Activated gamma-delta T cell treated with Interleukin-2 at 50 U/mL for 16 hours (primary cell): ENCODE results near the gene SPECC1.
"Not testable (repeated sequence)": the region's sequence is repeated elsewhere in the genome, so short reads cannot be mapped to it uniquely, and the experiment has no call there.

ENCODE experiments used
- DNase-seq: peaks from one replicate; pipeline ENCODE4 v3.0.0-alpha.2; 2020

Gene SPECC1

DNA sequence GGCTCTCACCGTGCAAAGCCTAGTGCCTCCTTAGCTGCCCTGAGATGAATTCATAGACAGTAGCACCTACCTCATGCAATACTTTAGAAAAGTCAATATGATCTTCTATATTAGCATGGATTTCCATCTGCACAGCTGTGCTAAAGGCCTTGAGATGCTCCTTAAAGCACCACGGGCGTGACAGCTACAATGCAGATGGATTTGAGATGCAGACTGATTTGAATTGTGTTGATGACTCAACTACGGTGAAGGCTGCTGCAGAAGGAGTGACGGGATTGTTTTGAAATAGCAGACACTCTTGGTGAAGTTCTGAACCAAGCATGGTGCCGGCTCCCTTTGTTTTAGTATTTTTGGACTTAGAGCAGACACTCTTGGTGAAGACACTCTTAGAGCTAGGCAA, 88.2 kb downstream of the SPECC1 start:
- DNase-seq = no peak

DNA sequence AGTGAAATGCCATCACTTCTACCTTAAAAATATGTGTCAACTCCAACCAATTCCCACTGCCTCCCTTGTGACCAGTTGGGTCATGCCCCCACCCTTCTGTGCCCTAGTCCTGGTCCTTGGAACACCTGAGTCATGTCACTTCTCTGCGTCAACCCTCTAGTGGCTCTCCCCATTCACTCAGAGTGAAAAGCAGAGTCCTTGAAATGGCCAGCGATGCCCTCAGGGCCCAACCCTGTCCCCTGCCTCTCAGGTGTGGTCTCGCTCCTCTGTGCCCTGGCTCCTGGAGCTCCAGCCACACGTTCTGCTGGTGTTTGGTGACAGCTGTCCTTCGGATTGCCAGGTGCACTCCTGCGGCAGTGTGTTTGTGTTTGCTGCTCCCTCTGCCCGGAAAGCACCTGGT, 89.2 kb downstream of the SPECC1 start:
- DNase-seq = no peak

DNA sequence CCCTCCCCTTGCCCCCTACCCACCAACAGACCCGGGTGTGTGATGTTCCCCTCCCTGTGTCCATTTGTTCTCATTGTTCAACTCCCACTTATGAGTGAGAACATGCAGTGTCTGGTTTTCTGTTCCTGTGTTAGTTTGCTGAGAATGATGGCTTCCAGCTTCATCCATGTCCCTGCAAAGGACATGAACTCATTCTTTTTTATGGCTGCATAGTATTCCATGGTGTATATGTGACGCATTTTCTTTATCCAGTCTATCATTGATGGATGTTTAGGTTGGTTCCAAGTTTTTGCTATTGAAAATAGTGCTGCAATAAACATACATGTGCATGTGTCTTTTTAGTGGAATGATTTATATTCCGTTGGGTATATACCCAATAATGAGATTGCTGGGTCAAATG, 91.6 kb downstream of the SPECC1 start:
- not testable (repeated sequence) for DNase-seq

DNA sequence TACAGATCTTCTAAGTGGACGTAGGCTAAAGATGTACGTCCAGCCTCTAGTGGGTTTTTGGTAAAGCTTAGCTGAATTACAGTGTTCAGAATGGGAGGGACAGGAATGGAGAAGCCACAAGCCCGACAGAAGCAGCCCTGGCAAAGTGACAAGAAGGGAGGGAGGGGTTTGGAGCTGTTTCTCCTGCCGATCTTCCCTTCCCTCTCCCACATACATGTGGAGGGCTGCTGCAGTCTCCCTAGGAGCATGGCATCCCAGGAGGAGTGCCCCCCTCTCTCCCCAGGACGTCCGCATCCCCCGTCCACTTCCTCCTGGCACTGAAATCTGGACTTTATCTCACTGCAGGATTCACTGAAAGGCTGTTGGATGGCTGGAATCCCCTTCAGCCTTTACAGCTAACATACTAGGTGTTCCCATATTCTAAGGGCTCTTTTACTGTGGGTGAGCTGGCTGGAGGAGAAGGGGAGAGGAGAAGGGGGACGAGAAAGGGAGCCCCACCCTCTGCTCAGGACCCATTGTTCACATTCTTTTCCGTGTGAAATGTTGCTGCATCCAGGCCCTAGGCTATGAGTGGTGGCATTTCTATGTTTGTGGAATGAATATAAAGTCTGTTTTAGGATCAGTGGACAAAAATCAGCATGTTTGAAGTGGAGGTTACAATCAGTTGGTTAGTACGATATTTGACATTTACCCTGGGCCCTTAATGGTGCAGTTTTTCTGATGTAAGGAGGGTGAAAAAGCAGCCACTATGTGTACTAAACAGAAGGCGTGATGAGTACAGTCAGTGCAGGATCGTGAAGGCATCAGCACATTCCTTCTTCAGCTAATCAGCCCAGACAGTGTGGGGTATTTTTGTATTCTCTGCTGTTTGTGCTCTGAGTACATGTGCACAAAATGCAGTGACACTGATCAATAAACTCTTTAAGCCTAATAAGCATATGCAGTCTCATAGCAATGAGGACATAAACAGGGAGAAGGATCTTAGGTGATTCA, 94.6 kb downstream of the SPECC1 start:
- no peak for DNase-seq

DNA sequence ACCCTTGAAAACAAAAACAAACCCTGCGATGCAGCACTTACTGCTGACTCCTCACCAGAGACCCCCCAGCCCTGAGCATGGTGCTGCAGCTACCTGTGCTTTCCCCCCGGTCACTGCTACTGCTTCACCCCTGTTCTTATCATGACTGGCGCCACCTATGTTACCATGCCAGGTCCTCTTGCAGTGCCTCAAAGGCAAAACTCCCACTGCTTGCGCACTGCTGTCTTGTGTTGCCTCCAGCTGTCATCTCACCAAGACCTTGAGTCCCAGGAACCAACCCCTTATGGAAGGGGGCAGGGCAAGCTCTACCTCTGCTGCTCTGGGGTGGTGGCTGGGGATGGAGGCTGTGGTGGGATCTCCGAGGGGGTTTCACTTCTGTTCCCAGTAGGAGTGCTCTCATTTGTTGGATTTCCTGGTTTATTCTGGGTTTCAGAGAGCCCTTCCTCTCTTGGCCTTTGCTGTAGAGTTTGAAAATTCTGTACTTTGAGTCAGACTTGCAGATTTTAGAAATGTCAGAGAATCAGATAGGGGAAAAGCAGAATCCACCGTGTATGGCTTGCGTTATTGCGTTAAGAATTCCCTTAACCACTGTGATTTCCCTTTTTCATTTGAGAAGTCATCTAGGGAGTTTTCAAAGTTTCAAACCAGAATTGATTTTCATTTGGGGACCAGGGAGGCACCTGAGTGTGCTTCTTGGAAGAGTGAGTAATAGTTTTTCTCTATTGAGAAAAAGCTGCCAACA, 96.6 kb downstream of the SPECC1 start:
- DNase-seq = no peak

DNA sequence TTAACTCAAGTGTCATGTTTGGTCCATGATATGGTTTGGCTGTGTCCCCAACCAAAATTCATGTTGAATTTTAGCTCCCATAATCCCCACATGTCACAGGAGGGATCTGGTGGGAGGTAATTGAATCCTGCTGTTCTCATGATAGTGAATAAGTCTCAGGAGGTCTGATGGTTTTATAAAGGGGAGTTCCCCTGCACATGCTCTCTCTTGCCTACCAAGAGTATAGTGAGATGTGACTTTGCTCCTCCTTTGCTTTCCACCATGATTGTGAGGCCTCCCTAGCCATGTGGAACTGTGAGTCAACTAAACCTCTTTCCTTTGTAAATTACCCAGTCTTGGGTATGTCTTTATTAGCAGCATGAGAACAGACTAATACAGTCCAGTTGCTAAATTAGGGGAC, 97.3 kb downstream of the SPECC1 start:
- DNase-seq = not testable (repeated sequence)

DNA sequence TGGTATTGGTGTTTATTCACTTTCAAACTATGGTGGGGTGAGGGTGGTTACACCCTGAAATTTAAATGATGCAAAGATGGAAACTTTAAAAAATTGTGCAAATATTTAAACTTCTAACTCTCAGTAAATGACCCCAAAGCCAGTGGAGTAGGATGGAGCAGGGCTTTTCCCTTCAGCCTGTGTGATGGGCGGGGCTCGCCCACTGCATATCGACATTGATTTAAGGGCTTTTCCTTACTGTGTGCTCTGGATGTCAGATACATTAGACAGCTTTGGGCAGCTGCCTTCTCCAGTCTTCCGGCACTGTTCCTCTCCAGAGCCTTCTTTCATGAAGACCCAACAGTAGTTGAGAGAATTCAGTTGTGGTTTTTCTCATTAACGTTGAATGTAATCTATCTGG, 99.9 kb downstream of the SPECC1 start:
- DNase-seq = no peak

DNA sequence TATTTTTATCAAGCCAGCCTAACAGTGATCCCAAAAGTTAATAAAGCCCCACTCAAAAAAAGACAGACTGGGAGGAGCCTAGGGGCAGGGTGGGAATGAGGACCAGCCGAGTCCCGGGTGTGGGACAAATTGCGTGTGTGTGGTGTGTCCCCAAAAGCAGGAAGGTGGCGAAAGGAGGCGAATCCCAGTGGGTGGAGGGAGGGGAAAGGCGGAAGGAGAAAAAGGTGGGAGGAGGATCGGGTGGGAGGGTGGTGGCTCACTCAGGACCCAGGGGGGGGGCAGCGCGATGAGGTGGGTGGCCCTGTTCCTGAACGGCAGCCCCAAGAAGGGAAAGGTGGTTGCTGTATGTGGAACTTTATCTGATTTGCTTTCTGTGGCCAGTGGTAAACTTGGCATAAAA, 102.4 kb downstream of the SPECC1 start:
- DNase-seq = no peak

DNA sequence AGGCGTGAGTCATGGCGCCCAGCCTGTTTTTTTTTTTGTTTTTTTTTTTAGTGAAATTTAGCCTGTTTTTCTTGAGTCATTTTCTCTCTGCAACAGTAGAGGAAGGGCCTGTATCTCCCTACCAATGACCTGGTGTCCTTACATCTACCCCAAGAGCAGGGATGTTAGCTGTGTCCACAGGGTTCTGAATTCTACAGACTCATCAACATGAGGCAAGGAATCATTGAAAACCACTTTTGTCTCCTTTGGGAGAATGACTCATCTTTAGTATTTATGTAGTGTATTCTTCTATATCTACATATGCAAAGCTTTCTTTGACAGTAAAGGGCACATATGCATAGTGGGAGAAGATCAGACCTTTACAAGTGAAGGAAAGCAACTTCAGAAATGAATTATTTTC, 105.3 kb downstream of the SPECC1 start:
- DNase-seq = no peak

DNA sequence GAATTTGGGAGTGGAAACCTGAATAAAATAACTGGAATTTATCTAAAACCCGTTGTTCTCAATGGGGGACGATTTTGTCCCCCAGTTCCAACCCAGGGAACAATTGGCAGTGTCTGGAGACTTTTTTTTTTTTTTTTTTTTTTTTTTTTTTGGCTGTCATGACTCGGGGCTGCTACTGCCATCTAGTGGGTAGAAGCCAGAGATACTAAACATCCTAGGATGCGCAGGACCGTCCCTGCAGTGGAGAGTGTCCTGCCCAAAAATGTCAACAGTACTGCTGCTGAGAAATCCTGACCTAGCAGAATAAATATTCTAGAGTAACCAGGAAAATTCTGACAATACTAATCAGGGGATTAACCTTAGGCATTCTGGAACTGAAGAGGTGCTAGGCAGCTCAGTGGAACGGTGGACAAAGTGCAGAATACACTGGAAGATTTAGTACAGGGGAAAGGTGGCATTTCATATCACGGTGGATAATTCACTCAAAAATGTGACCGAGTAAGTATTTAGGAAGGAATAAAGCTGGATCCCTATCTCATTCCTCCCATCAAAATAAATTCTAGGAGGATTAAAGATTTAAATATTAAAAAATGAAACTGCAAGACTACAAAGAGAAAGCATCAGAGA, 107.6 kb downstream of the SPECC1 start:
- DNase-seq = peak; percentile 49

DNA sequence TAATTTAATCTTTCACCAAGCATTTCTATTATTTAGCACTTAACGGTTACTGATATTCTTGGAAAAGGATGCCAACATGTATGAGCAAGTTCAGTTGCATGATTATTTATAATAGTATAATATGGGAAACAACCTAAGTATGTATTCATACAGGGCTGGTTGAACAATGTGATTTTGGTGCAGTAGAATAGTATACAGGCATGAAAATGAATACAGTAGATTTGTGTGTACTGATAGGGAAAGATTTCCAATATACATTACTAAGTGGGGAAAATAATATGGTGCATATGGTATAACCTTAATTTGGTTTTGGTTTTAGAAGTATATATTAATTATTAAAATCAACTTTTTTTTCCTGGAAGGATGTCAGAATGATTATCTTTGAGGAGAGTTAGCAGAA, 109.1 kb downstream of the SPECC1 start:
- DNase-seq = no peak

DNA sequence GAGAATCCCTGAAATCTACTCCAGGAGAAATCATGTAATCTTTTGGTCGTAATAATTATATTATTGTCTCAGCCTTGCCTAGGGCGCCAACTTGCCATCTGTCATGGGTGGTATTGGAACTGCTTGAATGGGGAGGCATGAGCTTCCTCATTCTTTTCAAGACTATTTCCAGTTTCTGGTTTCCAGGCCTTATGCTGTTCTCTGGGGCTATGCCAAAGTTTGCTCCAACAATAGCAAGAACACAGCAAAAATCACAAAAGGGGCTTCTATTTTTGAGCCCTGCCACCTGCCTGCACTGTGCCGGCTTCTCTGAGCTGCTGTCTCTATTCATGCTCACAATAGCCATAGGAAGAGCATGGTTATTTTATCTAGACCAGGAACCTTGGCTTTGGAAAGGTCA, 111.7 kb downstream of the SPECC1 start:
- DNase-seq = no peak

DNA sequence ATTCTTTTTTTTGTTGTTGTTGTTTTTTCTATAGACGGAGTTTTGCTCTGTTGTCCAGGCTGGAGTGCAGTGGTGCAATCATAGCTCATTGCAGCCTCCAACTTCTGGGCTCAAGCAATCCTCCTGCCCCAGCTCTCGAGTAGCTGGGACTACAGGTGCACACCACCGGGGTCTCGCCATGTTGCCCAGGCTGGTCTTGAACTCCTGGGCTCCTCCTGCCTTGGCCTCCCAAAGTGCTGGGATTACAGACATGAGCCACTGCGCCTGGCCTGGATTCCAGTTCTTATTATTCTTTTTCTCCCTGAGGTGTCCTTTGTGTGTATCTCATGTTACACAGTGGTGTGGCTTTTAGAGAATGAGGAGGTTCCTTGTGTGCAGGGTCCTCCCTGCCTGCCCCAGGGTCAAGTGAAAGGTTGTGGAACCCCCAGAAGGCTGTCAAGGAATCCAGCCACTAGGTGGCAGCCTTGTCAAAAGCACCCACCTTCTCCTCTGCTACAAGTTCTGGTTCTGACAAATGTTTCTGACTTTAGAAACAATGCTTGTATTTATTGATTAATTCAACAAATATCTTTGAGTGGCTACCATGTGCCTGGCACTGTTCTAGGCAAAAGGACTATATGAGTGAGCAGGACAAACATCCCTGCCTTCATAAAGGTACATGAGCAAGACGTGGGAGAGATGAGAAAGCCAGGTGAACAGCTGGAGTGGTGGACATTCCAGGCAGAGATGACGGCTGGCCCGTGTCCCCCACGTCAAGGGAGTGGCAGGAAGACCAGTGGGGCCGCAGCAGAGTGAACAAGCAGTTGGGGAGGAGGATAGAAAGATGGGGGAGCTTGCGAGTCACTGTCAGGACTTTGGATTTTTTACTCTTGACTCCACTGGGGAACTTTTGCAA, 112.4 kb downstream of the SPECC1 start:
- DNase-seq = peak; percentile 66

DNA sequence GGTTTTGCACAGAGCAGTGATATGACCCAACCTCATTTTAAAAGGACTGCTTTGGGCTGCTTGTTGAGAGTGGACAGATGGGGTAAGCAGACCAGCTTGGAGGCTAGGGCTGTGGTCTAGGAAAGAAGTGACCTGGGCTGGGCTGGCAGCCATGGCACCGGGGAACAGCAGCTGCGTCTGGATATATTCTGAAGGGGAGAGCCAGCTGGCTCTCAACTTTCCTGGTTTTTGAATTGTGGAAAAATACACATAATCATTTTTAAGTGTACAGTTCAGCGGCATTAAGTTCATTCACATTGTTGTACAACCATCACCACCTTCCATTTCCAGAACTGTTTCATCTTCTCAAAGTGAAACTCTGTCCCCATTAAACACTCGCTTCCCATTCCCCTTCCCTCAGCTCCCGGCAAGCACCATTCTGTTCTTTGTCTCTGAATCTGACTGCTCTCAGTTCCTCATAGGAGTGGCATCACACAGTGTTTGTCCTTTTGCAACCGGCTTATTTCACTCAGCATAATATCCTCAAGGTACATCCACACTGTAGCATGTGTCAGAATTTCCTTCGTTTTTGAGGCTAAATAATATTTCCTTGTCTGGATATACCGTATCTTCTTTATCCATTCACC, 113.2 kb downstream of the SPECC1 start:
- no peak for DNase-seq

DNA sequence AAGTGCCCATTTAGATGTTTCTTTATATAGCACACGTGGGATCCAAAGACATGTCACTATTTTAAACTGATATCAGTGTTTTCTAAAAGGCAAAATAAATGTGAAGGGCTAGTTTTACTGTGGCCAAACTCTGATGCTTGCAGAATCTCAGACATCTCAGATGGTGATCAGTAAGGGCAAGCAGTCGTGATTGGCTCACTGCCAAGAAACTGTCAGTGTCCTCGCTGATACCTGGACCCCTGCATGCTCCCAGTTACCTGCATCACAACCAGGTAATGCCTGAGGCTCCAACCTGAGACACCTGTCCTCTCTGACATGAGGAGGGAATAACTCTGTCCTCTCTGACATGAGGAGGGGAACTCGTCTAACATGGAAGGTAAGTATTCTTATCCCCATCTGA, 114.0 kb downstream of the SPECC1 start:
- DNase-seq = no peak

DNA sequence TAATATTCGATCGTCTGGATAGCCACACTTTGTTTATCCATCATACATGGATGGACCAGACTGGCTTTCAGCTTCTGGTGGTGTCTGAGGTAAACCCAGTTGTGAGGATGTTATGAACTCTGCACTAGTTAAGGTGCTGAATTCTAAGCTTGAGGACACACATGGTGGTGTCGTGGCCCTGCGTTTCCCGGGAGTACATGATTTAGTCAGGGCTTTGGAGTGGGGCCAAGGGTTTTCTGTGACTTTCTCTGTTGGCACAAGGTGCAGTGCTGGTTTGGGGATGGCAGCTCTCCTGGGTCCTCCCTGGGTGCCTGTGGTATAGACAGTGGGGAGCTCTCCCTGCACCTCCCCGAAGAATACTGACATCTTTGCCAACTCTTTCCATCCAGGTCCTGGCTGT, 116.6 kb downstream of the SPECC1 start:
- no peak for DNase-seq

DNA sequence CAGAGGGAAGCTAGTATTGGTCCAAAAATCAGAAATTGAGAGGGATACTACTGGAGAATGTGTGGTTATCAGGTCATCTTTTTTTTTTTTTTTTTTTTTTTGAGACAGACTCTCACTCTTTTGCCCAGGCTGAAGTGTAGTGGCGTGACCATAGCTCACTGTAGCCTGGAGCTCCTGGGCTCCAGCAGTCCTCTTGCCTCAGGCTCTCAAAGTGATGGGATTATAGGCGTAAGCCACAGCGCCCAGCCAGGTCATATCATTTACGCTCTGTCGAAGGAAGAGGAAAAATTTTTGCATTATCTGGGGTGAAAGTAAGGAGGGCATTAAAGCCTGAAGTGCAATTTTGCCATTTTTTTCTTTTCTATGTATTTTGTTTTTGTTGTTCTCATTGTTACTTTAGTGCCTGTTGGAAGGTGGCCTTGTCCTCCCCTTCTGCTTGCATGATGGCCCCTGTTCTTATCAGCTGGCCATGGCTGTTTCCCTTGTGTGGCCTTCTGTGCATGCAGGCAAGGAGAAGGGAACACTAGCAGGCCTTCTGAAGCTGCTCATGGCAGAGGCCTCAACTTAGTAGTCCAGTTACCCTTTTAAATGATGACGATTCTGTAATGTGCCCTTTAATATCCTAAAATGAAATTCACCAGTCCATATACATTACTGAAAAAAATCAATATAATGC, 118.3 kb downstream of the SPECC1 start:
- no peak for DNase-seq

DNA sequence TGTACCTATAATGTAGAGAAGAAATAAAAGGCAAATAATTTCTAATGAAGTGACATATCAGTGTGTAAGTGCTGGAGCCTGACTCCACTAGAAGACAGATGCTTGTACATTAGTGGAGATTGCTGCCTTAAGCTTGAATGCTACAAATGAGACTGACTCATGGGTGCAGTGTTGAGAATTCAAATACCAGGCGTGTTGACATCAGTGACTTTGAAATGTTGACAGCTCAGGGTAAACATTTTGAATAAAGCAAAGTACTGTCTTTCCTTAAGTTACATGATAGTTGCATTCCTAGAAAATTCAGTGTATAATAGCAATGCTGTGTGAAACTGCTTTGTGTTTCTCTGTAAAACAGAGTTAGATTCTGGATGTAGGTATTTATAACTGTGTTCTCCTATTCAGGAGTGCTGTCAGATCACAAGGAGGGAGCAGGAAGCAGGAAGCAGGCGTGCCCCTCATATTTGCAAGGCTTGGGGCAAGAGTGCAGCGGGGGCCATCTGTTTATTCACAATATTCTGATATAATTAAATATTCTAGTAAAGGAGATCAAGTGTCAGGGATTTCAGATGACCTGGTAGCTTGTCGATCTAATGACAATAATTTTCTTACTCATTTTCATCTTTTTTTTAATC, 119.0 kb downstream of the SPECC1 start:
- DNase-seq = no peak

DNA sequence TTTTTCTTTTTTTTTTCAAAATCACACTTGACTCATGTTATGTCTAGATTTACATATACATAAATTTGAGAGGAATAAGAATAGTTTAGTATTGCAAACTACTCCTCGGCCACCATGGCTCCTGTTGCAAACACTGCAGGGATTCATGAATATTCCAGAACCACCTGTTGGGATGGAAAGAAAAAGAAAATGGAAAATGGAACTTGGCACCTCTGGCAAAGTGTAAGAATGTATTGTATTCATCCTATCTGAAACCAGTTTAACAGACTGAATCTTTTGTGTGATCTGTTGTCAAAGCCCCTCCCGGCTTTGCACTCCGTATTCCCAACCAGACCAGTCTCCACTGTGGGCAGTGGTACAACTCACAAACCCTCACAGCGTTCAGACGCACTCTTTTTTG, 124.4 kb downstream of the SPECC1 start:
- DNase-seq = no peak

DNA sequence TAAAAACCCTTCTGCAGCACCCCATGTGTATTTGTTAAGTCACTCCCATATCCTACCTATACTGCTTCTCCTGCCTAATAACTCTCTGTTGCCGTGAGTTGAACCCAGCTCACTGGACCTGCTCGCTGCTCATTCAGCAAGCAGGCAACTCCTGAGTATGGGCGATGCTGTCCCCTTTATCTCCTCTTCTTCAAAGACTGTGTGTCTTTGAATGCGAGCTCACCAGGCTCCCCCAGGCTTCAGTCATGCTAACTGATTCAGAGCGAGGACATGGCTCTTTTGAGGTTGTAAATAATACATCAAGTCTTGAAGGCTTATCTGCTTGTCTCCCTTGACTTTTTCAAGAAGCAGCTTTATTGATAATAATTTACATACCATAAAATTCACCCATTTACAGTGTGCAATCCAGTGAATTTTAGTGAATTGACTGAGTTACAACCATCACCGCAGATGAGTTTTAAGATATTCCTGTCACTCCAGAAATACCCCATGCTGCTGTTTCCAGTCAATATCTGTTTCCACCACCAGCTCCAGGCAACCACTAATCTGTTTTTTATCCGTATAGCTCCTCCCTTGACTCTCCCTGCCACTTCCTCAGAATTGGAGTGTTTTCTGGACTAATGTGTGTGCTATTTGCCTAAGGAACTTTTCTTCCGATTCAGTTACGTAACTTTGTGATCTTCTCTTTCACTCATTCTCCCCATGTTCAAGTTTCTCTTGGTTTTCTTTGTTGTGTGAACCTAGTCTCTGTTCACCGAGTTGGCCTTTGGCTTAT, 132.2 kb downstream of the SPECC1 start:
- DNase-seq = no peak
